Limb (tissue), 2 donors: ENCODE results near the gene VPS37B.
"Not testable (repeated sequence)": the region's sequence is repeated elsewhere in the genome, so short reads cannot be mapped to it uniquely, and the experiment has no call there.

Source experiments
- DNase-seq, 2 donors: peaks; one replicate each; pipeline ENCODE4 v3.0.0-alpha.2; 2016; ENCODE audit errors: extremely low spot score in 2 of 2

The VPS37B gene

DNA sequence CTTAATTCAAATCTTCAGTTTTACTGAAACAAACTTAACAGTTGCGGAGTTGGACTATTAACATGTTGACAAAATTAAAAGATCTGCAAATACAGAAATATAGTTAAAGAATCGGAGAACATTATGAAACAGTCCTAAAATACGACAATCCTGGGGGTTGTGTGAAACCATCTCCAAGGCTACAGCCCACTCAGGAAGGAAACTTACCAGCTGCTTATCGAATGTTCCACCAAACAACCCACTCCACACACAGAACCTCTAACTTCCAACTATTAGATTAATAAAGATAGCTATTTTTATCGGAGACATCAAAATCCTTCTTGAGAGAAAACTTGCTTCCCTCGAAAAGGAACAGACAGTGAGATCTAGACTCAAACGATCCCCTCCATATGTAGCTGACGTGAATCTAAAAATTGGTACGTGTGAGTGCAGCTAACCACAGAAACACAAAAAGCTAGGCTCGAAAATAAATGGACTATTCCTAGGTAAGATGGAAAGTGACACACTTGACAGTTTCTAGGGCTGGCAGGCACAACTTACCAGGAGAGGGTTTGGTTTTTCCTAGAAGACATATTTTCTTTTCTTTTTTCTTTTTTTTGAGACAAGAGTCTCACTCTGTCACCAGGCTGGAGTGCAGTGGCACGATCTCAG, 12.9 kb downstream of the VPS37B start:
- no peak for DNase-seq

DNA sequence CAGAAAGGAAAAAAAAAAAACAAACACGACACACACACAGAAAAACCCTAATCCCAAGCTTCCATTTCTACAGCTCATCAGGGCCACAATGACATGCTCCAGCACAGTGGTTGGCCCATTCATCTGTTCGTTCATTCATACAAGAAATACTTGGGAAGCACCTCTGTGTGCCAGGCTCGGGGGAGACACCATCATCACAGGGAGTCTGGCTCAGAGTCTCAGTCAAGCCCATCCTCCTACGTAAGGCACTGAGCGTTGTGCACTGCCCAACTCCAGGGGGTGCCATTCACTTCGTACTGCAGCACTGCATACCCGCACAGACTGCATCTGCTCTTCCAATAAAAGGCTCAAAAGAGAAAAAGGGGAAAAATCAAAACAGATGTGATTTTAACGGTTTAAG, 15.3 kb downstream of the VPS37B start:
- DNase-seq = no peak

DNA sequence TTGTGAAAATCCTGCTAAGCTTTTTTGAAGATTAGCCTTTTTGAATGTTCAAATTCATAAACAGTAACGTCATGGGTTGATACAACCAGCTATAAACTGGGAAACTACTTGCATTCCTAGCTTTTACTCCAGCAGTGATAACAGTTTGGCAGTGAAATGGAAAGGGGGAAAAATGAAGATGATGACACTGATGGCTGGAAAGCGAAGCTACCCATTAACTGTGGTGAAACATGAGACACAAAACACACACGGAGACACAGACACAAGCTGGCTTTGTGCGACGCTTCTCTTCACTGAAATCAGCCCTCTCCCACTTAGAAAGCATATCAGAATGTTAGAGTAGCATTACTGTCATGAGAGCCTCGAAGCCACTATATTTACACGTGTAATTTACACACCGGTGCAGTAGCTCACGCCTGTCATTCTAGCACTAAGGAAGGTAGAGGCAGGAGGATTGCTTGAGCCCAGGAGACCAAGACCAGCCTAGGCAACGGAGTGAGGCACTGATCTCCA, 15.7 kb downstream of the VPS37B start:
- no peak for DNase-seq

DNA sequence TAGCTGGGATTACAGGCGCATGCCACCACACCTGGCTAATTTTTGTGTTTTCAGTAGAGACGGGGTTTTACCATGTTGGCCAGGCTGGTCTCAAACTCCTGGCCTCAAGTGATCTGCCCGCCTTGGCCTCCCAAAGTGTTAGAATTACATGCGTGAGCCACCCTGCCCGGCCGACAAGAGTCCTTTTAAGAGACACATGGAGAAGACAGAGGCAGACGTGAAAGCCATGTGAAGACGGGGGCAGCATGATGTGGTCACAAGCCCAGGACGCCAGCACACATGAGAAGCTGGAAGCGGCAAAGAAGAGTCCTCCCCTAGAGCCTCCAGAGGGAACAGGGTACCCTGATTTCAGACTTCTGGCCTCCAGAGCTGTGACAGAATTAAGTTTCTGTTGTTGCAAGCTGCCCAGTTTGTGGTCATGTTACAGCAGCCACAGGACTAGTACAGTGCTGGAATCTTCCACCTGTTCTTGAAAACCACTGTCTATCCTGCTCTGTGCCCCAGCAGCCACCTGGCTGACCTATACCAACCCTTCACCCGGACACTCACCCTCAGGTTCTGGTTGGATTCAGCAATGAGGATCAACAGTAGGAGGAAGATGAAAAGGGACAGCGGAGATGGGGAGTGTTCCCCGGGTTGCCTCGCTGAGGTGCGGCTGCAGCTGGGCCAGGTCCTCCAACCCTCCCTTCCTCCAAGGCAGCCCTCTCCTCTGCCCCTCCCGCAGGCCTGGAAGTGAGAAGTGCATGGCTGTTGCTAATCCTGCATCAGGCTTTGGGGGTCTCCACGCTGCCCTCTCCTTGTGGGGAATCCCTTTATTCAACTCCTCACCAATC, 16.9 kb downstream of the VPS37B start:
- no peak for DNase-seq

DNA sequence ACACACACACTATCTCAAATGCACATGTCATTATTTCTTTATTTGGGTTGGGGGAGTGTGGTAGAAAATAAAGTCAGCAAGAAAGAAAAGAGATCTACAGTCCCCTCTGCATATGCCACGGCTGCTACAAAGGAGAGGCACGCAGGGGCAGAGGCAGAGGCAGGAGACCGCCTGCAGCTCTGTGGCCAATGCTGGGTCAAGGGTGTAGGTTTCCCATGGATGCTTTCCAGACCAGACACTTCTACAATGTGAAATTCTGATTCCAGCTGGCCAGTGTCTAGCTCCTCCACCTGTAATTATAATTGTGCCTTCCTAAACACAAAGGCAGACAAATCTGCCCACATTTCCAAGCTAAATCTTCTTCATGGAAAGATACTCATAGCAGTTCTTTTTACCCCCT, 19.2 kb downstream of the VPS37B start:
- DNase-seq = no peak

DNA sequence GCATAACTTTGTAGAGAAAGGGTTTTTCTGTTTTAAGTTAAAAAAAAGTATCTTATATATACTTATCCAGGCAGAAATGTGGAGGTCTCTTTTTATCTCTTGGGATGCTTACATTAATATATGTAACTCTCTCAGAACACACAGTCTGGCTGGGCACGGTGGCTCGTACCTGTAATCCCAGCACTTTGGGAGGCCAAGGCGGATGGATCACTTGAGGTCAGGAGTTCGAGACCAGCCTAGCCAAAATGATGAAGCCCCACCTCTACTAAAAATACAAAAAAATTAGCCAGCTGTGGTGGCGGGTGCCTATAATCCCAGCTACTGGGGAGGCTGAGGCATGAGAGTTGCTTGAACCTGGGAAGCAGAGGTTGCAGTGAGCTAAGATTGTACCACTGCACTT, 19.6 kb downstream of the VPS37B start:
- not testable (repeated sequence) for DNase-seq

DNA sequence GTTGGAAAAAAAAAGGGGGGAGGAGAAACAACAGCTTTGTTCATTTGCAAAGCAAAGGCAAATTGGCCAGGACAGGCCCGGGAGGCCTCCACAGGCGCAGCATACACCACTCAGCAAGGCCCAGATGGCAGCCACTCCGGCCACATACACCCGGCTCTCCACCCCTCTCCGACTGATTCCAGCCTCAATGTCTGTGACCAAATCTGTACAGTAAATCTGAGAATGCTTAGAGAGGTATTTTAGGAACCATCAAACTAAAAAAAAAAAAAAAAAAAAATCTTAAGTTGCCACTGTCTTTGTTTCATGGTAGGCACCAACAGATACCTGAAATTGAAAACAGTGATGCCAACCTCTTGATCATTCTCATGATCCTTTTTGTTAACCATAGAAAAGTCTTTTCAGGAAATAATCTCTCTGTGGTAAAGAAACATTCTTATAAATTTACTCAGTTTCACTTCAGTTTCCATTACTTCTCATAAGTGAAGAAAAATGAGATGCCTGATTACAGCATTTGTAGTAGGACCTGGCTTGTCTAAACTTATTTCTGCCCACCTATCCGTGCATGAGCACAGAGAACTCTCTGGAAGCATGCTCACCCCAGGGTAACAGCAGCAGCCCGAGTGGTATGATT, 20.2 kb downstream of the VPS37B start:
- no peak for DNase-seq

DNA sequence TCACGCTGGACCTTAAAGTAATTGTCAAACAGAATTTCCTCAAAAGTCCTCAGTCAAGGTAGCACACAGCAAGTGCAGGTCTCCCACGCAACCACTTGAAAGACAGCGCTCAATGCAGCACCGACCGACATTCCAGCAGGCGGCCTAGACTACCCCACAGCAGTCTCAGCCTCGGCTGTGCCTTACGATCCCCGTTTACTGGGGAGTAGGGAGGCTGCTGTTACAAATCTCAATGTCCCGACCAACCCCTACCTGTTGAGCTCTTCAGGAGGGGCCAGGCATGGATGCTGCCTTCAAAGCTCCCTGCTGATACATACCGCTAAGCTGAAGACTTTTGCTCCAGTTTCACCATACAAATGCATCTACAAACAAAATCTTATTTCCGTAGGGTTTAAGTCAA, 21.8 kb downstream of the VPS37B start:
- DNase-seq = no peak

DNA sequence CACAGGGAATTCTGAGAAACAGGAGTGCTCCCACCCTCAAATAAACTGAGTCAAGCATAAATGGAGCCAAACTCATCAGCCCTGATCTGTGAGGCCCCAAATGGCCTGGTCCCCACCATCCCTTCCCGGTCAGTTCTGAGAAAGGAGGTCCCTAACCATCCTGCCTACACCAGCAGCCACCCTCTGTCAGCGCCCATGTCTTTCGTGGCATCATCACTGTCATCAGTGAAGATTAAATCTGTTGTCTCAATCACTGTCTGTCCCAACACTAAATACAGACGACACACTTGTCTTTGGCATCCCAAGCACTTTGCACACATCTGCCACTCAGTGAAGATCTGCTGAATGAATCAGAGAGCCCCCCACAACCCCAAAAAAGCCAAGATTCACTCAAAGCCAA, 22.4 kb downstream of the VPS37B start:
- DNase-seq = no peak

DNA sequence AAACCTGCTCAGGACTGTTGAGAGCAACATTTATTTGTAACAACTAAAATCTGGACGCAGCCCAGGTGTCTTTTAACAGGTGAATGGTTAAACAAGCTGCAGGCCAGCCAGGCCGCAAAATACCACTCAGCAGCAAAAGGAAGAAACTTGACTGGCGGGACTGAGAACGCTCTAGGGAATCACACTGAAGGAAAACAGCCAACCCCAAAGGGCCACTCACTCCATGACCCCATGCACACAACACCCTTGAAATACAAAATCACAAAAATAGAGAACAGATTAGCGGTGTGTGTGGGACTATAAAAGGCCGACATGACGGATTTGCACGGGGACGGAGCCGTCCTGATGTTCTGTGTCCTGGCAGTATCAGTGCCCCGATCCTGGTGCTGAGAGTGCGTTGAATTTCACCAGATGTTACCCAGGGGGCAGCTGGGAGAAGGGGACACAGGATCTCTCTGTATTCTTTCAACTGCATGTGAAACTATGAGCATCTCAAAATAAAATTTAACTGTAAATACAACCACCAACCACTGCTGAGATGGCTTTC, 23.0 kb downstream of the VPS37B start:
- DNase-seq = peak in 1 of 2 donors; percentile 32

DNA sequence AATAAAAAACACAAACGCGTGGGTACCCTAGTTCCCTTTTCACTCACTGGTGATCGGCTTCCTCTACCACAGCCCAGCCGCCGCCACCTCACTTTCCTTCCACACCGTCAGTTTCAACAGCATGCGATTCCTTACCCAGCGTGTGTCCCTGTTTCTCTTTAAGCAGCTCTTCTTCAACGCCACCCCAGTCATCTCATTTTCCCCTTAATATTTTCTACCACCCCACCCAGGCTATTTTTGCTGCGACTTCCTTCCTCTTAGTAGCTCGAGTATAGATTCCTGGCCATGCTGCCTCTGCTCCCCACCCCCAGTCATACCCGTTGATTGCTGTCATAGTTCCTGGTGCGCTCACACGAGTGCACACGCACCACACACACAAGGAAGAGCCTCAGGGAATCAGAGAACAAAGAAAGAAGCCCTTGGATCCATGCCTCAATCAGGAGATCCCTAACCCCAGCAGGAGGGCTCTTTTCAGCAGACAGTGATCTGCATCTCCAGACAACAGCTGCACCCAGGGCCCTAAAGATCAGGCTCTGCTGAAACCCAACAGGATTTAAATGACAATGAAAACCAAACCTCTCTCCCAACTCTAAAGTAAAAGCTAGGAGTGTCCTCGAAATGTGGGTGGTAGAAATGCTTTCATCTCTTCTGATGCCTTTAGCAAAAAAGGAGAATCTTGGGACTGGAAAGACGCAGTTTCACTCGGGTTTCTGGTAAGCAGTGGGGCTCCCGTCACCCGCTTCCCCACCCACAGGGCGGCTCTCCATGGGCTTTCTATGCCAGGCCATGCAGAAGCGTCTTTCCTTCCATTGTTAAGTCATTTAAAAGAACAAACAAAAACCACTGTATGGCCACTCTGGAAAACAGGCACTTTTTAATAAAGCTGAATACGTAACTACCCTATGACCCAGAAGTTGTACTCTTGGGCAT, 23.8 kb downstream of the VPS37B start:
- DNase-seq = peak in 1 of 2 donors; percentile 63

DNA sequence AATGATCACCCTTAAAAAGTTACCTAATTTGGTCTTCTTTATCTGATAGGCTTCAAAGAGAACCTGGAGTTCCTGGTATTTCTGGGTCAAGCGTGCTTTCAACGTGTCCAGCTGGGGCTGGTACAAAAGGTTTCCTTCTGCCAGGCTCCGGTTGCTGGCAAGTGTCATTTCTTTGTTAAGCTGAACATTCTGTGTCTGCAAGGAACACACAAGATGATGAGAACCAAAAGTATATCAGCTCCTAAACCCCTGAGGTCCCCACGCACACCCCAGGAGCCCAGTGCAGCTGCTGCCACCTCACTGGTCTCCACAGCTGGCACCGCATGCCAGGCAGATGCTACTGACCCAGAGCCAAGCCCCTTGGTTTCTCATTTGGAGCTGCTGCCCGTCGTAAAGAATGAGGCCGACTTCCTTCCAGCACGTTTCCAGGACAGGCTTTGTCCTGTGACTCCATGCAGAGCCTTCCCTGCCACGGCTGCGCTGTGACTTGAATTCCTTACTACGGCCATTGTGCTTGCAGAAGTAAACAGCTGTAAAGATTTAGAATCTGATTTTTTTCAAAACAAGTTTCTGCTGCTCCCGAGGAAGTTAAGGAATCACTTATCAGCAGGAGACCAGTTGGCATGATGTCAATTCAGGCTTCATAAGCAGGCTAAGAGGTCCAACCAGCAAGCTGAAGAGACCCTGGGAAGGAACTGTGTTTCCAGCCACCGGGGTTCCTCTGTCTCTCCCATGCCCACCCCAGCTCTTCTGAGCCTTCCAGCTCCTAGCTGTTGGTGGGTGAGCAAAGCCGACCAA, 24.9 kb downstream of the VPS37B start:
- DNase-seq = peak in 1 of 2 donors; percentile 56

DNA sequence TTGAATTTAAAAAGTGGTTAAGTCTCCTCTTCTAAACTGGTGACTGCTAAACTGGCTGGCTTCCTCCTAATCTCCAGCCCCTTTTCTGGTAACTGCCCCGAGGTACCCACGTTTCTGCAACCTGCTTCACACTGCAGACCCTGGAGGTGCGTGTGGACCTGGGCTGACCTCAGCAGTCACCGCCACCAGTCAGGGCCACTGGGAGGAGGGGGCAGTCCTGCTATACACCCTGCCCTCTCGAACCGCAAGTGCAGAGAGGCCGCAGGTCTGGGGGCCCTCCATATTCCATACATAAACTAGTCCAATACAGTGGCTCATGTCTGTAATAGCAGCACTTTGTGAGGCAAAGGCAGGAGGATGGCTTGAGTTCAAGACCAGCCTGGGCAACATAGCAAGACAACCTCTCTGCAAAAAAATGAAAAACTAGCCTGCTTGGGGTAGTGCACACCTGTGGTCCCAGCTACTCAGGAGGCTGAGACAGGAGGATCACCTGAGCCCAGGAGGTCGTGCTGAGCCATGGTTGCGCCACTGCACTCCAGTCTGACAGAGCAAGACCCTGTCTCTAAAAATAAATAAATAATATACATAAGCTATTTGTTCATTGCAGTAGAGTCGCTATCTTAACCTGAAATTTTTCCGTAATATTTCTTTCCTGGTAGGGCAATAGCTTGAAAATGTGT, 25.6 kb downstream of the VPS37B start:
- DNase-seq = peak in 1 of 2 donors; percentile 21

DNA sequence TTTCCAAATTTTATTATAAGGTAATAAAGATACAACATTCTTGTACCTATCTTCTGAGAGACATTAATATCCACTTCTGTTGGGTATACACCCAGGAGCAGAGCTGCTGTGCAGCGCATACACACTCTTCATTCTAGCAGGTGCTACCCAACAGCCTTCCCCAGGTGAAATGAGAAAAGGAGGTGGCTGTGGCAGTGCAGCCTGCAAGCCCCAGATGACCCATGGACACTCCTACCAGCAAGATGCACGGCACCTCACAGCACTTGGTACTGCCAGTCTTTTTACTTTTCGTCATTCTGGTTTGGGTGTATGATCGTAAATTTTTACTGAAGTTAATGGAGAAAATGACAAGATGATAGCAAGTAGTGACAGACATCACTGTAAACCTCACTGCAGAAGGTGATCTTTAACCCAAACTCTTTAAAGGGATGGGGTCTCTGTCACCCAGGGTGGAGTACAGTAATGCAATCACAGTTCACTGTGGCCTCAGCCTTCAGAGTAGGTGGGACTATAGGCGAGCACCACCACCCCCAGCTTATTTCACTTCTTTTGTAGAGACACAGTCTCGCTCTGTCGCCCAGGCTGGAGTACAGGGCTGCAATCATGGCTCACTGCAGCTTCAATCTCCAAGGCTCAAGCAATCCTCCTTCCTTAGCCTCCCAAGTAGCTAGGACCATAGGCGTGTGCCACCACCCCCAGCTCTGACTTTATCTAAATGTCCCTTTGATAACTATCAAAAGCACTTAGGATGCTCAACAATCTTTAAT, 26.5 kb downstream of the VPS37B start:
- DNase-seq = no peak

DNA sequence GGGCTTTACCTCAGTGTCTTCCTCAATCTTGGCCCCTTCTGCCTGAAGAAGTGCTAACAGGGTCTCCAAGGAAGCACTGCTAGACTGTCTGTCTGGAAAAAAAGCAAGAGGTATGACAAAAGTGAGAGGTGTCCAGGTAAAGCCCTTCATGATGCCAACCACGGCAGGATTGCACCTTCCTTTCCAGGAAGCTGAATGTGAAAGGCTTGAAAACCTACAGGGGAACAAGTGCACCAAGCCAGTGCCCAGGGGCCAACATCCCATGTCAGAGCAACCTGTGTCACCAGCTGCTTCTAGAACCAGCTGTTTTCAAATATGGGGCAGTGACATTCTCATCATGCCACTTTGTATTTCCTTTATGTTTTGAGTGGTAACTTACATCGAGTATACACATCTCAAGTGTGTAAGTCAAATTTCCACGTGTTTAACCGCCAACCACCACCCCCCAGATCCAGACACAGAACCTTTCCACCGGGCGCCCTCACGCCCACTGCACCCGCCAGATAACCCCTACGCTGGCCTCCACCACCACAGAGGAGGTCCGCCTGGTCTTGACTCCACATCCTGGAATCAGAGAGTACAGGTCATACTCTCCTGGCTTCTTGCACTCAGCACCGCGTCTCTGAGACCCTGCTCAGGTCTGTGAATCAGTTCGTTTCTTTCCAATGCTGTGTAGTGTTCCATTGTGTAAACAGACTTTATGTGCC, 27.3 kb downstream of the VPS37B start:
- DNase-seq = no peak

DNA sequence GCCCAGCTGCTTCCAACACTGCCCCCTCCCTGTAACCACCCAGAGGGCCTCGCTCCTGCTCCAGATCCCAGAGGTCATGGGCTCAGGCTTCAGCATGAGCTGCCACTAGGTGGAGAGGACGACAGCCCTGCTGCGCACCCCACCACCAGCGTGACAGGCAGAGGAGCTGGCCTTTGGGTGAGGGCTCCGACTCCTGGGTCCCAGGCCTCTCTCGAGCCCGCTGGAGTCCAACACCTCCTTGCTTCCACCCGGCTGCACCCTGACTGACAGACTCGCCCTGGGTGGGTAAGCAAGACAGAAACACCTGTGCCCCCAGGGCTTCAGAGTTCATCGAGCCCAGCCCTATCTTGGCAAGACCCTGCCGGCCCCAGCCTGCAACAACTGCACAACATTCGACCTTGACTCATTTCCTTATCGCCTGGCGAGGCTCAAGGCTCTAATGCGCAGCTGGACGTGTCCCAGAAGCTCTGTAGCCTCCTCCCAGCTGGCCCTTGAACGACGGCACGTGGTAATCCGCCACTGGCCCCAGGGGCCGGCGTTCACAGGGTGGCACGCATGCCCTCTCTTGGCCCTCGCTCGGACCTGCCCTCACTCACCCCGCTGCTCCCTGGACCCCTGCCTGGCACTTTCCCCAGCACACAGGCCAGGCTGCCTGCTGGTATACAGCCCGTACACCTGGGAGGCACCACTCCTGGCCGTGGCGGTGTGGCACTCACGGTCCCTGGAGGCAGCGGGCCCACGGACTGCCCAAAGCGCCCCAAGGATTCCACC, 28.0 kb downstream of the VPS37B start:
- peak in 1 of 2 donors; percentile 34 for DNase-seq

DNA sequence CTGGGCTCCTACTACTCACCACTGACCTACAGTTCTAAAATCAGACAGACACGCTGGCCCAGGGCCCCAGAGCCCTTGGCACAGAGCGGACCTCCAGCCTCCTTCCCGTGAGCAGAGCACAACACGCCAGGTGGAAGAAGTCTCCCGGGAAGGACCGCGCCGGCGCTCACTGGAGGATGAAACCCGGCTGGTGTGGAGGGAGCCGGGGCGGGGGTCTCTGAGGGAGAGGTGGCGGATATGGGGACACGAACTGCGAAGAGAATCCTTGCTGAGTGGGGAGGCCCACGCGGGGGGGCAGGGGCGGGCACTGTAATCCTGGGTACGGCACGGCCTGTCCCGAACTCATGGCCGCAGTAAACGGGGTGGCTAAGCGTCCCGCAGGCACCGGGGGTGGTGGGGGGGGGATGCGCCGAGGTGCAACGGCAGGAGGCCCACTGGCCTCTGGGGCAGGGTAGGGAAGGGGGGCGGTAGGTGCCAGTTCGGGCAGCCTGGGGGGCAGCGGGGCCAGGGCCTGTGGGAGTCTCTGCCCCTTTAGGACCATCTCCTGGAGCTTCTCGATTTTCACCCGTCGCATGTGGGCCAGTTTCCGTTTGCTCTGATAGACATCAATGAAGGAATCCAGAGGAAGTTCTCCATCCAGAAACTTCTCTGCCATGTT, 28.8 kb downstream of the VPS37B start:
- DNase-seq = peak in 1 of 2 donors; percentile 32
